Peyer's patch (tissue), 4 donors: ENCODE measurements around the gene OR2T8.

Experiments used
- CTCF ChIP-seq, 6 experiments: fragments of 450-650 bp in 4 of 6; fragments of 200-600 bp in 2 of 6; sonication (generic) in 1 of 6; IDR thresholded peaks; one replicate each; pipeline ENCODE4 v1.5.1; 2017 to 2019; ENCODE audit warnings: antibody characterized with exemption in 6 of 6, mild to moderate bottlenecking in 3 of 6, moderate library complexity in 1 of 6
- POLR2A ChIP-seq, 2 donors: fragments of 450-650 bp; IDR thresholded peaks; one replicate each; pipeline ENCODE4 v1.5.1; 2017; ENCODE audit warnings: antibody characterized with exemption in 2 of 2, mild to moderate bottlenecking in 2 of 2, moderate library complexity in 2 of 2

DNA sequence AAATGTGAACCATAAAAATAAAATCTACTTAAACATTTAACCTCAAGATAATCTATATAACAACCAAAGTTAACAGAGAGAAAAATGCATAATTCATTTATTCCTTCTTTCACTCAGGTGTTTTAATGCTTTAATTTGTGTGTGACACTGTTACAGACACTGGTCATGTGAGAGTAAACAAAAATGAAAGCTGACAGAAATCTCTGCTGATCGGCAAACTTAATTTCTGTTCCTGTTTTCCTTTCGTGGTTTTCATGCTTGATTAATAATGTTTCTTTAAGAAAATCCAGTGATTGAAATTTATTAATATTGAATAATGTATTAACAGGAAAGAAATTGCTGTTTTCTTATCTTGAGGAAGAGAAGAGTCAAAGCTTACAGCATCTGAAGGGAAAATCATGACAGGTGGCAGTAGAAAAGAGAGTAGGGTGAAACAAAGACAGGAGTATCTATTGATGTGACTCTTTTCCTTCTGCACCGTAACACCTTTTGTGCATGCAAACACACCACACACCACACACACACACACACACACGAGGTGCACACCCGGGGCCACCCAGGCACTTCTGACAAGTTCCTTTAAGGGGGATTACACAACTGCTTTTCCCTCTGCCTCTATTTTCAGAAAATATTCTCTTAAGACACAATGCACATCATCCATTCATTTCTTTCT is 46.6 kb downstream of the OR2T8 start:
- TF ChIP-seq CTCF (IDR thresholded peaks at IDR 0.05) (no peak), POLR2A (IDR thresholded peaks at IDR 0.05) (no peak)
